NCI-H146 treated with DMSO at 0.1 percent for 48 hours (cell line): ENCODE data around the gene ARHGEF10L.

Experiments used
- DNase-seq: peaks from one replicate; lab custom pipeline; 2025; ENCODE audit not compliant: unreplicated experiment; lab: John Stamatoyannopoulos, UW

Gene ARHGEF10L

DNA sequence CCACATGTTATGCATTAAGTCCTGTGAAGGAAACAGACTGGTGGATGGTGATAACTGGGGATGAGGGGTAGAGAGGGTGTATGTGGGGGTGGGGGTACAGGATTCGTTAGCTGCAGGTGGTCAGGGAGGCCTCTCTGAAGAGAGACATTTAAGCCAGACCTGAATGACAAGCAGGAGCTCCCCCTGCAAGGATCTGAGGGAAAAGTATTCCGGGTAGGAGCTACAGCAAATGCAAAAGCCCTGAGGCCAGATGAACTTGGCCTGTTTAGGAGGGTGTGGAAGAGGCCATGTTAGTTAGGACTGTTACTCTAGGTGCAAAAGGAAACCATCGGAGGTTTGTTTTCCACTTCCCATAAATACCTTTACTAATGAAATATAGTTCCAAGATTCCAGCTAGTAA, 9.9 kb downstream of the ARHGEF10L start:
- no peak for DNase-seq

DNA sequence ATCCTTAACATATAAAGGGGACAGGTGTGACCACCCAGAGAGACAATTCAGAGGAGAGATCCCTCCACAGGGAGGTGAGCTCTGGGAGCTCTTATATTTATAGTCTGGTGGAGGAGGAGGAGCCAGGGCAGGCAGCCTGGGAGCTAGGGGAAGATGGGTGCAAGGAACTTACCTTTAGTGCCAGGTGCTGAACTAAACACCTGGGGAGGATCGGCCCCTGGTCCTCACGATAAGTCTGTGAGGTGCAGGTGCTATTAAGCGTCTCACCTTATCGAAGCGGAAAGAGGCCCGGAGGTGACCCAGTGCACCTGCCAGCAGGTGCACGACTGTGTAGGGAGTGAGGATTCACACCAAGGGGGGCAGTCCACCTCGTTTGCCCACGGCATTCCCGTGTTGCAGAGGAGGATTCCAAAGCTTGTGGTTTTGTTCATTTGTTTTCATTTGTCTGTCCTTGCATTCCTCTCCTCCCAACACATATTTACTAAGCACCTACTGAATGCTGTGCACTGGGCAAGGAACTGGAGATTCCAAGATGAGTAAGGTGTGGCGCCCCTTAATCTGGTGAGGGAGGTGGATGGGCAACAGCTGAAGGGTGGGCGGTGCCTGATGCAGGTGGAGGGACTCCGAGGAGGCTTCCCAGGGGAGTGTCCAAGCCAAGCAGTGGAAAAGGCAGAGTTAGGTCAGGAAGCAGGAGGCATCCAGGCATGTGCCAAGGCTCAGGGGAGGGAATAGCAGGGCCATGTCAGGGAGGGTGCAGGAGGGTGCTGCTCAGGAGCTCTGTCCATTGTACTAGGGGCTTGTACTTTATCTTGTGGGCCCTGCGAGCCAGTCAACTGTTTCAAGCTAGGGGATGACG, 11.5 kb downstream of the ARHGEF10L start:
- DNase-seq, result peak; percentile 58

DNA sequence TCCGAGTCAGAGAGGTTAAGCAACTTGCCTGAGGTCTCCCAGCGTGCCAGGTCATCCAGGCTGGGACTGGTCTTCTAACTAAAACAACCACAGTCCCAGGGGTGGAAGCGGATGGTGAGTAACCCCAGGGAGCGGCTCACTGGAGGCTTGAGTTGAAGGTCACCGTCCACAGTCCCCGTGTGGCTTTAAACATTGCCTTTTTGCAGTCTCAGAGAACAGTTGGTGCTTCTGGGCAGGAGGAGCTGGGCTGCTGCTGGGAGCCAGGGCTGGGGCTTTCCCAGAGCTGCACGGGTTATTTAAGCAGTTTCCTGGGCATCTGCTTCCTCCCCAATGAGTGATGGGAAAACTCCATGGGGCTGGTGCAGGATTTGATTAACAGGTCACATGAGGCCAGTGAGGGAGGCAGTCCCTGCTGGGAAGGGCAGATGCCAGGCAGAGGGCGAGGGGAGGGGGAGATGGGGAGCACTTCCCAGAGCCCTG, 12.3 kb downstream of the ARHGEF10L start:
- peak; percentile 21 for DNase-seq

DNA sequence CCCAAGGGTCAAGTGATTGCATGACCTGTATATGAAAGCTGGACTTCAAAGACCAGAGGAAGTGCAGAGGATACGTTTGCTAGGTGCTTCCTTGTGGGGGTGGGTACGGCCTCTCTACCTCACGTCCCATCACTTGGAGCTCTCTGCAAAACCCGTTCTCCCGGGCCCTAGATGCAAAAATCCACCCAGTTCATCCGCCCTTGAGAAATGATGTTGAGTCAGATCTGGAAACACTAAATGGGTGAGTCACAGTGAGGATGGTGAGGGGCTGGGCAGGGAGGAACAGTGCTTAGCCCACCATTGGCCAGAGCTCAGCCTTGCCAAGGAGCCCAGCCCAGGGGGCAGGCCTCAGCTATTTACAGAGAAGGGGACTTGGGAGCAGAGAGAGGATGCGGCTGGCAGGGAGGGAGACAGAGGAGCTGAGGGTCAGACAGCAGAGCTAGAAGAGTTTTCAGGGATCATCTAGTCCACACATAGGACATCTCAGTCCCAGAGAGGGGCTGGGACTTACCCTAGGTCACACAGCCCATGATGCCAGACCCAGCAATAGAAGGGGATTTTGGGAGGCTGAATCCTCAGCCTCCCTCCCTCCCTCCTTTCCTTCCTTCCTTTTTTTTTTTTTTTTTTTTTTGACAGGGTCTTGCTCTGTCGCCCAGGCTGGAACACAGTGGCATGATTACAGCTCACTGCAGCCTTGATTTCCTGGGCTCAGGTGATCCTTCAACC, 14.6 kb downstream of the ARHGEF10L start:
- no peak for DNase-seq

DNA sequence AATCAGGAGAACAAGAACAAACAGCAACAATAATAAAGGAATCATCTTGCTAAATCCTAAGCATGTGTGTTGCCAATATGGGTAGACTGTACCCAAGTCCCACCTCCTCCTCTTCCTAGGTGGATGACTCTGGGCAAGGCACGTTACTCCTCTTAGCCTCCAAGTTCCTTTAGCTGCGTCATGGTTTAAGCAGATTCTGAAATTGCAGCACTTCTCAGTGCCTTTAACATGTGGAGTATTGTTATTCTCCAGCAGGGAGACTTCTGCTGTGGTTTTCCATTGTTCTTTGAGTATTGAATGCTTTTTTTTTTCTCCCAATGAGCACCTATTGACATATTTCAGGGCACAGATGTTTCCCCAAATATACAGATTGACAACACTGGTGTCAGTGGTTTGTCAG, 15.5 kb downstream of the ARHGEF10L start:
- no peak for DNase-seq

DNA sequence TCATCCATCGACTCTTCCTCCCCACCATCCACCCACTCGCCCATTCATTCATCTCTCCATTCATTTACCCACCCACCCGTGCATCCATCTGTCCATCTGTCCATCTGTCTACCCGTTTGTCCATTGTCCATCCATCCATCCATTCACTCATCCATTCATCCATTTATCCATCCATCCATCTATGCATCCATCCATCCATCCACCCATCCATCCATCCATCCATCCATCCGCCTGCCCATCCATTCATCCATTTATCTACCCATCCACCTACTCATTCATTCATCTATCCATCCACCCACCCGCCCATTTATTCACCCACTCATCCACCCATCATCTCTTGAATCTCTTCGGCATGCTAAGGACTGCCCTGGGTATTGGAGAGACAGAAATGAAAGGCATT, 18.5 kb downstream of the ARHGEF10L start:
- no peak for DNase-seq

DNA sequence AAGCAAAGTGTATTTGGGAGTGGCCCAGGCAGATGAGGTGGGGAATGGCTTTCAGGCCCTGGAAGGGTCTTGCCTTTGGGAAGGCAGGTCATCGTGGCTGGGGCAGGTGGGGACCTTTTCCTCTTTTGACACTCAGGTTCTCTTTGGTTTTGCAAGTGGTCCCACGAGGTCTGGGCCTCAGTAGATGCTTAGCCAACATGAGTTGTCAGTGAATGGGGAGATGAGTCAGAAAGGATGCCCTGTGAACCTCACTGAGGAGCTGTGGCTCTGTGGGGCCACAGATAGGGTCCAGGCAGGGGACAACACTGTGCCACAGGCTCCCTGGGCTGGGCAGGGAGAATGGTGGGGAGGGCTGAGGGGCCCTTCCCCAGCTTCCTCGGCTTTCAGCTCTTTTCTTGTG, 19.0 kb downstream of the ARHGEF10L start:
- DNase-seq, result no peak

DNA sequence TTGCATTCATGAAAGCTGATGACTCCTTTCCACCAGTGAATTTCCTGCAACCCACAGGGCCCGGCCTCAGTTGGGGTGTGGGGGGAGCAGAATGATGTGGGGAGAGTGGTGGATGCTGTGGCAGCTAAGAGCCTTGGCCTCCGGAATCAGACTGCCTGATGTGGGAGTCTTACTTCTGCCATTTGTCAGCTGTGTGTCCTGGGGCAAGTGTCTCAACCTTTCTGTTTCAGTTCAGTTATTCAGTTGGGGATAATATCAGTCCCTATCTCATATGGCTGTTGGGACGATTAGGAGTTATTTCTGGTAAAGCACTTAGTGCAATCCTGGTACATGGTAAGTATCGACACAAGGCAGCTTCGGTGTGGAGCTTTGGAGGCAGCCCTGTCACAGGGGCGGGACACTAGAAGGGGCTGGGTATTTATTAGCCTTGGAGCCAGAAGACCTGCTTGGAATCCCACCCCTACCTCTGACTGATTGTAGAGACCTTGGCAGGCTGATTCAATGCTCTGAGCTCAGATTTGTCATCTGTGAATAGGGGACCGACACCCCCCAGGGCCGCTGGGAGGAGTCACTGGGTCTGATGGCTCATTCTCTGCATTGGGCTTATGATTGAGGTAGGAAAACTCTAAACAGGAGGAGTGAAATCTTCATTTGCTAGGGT, 19.6 kb downstream of the ARHGEF10L start:
- DNase-seq, result no peak

DNA sequence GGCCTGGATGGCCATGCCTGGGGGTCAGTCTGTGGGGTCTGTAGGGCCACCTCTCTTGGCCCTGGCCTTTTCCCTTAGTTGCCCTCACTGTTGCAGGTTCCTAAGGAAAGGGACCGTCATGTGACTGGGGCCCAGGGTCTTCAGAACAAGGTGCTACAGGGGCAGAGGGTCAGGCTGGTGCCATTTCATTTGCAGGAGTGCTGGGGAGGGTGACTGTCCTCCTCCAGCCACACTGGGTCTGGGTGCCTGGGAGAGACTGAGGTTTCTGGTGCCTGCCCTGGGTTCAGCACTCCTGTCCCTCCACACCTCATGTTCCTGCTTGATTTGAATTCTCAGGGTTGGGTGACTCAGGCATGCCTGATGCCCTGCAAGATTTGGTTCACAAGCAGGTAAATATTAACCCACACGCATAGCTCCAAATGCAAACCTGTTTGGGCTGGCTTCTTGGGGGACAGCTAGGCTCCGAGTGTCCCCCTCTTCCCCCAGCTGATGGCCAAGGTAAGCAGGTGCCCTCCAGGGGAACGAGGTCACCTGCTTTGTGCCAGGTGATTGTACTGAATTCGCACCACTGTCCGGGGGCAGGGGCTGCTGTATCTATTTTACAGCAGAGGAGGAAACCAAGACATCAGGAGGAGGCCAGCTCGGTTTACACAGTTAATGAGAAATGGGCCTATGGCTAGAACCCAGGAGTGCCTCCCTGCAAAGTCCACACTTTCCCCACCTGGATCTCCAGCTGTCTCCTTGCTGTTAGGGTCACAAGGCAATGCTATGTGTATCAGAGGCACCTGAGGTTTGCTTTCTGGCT, 20.3 kb downstream of the ARHGEF10L start:
- DNase-seq, result no peak

DNA sequence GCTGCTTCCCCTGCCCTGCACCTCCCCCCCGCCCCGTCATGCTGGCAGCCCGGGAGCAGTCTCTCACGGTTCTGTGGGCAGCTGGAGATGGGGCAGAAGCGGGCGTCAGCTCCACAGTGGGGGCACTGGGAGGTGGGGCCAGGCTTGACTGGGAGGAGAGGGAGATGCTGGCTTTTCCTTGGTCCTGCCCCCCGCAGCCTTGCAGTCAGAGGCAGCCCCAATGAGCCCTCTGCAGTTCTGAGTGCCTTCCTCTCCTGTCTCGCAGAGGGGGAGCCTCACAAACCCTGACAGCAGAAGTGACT, 21.7 kb downstream of the ARHGEF10L start:
- no peak for DNase-seq

DNA sequence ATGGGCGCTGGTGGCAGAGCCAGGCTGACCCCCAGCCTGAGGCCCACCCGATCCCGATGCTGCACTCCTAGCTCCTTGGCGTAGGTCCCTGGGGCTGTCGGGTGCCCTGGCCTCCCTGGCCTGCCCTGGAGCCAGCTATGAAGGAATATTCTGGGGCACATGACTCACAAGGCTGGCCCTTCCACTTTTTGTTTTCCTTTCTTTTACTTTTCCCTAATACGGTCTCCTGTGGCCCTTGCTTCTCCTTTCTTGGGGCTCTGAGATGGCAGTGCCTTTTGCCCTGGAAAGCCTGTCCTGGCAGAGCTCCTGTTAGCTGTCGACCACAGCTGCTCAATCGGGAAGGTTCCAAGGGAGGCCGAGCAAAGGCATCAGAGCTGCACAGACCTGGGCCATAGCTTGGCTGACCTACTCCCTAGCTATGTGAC, 22.1 kb downstream of the ARHGEF10L start:
- DNase-seq, result no peak

DNA sequence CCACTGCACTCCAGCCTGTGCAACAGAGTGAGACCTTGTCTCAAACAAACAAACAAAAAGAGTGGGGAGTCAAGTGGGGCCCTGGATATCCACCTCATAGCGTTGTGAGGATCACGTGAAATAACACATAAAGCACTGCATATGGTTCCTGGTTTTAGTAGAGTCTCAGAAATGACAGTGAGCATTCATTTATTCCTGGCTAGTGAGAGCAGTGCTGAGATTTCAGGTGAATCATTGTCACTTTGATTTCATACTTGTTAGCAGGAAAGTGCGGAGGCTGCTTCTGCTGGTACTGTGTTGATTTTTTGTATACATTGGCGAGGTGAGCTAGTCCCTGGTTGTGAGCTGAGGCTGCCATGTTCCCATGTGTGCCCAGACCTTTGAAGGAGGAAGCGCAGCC, 22.9 kb downstream of the ARHGEF10L start:
- no peak for DNase-seq

DNA sequence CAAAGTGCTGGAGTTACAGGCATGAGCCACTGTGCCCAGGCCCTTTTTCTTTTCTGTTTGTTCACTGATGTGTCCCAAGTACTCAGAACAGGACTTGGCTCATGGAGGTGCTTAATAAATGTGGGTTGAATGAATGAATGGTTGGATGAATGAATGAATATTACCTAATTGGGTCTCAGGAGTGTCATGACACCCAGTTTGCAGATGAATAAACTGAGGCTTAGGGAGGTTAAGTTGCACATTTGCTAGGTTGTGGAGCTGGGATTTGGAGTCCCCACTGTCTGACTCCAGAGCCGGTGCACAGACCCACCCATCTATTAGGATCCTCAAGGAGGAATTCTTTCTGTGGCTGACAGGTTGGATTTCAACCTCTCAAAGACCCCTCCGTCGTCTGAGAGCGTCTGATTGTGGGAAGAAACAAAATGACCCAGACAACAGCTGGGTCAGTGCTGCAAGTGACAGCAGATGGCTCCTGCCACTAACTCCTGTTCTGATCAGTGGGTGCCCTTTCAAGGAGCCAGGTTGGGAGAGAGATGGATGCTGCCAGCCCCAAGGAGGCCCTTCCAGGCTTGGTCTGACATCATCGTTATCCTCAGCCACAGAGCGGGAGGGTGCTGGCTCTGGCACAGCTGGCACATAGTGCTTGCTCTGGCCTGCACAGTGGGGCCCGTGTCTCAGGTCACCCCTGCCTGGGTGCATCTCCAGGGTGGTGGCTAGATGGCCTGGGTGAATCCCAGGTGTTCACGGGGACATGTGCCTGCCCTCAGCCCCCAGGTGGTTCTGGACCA, 24.2 kb downstream of the ARHGEF10L start:
- DNase-seq, result no peak

DNA sequence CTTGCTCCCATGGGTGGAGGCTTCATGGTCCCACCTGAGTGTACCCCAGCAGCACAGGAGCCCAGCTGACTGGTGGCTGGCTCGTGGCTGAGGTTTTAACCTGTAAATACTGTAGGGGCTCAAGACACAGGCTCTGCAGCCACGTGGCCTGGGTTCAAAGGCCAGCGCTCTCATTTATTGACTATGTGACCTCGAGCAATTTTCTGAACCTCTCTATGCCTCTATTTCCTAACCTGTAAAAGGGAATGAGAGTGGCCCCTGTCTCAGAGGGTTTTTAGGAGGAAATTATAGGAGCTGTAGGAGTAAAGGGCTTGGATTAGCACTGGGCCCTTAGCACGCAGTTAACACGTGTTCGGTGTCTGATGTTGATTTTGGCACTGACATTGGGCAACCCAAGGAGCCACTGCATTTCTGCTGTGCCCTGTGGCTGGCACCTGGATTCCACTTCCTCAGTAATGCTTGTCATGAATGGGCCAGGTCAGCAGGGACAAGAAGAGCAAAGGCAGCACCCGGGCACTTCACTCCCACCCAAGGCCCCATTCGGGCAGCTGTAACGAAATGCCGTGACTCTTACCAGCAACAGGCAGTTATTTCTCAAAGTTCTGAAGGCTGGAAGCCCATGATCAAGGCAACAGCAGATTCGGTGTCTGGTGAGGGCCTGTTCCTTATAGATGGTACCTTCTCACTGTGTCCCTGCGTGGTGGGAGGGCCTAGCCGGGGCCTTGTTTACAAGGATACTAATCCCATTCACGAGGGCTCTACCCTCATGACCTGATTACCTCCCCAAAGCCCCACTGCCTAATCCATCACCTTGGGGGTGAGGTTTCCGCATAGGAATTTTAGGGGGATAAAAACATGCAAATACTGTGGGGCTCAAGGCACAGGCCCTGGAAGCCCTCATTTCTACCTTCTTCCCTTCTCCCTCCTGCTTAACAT, 25.2 kb downstream of the ARHGEF10L start:
- DNase-seq, result no peak

DNA sequence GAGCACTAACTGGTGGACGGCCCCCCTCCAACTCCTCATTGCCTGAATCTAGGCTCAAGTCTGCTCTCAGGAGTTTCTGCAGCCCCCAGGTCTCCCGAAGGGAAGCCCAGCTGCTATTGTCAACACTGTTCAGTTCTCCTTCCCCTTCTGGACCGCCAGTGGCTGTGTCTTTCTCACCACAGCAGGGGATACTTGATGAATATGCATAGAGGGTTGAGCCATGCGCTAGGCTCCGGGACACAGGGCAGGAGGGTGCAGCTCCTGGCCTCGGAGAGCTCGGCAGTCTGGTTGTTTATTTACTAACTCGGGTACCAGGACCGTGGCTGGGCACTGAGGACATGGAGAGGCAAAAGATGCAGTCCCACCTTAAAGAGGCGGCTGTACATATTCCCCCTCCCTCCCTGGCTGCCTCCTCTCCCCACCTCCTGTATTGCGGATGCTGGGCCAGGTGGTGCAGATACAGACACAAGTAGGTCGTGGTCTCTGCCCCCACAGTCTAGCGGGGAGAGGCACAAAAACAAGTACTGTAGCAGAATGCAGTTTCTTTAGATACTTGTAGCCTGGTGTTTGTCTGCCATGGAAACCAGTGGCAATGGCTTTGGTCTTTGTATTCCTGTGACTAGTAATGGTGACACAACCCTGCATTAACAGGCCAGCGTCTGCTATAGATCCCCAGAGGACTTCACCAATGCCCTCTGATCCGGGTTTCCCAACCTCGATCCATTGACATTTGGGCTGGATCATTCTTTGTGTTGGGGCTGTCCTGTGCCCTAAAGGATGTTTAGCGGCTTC, 26.2 kb downstream of the ARHGEF10L start:
- no peak for DNase-seq

DNA sequence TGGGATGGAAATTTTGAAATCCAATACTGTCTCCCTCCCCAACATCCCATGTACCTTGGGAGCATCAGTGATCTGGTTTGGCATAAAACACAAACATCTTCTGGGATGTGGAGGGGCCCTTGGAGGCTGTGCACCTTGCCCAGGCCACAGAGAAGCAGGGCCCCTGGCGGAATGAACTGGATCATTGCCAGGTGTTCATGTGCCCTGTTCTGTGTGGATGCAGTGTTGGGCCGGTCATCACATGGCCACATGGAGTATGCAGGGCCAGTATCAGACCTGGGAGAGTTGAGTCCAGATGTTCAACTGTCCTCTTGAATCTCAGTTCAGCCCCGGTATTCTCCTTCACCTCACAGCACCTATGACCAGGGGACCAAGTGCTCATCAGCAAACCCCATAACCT, 26.9 kb downstream of the ARHGEF10L start:
- DNase-seq, result no peak

DNA sequence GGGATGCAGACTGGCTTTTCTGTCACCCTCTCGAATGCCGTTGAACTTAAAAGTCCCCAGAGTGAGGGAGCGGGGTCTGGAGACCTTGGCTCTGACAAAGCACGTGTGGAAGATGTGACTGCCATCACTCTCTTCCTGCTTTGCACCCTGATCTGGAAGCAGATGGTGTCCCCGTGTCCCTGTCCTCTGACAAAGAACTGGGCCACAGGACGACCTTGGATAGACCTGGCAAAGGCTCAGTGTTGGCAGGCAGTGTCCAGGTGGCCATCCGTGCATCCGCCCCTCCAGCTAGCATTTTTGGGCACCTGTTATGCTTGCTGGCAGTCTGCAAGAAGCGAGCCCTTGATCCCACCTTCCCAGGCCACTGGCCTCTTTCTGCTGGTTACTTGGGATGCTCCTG, 27.4 kb downstream of the ARHGEF10L start:
- DNase-seq, result no peak

DNA sequence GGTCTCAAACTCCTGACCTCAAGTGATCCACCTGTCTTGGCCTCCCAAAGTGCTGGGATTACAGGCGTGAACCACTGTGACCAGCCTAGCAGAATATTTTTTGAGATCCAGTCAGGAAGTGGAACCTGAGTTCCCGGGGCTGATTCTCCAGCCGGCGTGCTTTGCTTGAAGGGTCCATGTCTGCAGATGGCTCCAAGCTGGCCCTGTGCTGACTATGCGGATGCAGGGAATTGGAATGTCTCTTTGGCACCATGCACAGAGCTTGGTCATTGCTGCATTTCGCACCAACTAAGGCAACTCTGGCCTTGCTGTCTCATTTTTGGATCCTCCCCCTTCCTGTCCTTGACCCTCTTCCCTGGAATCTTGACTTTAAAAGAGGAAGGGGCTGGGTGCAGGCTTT, 28.1 kb downstream of the ARHGEF10L start:
- no peak for DNase-seq
